ENCODE data around the gene SELE. TPM values are rescaled to one million over a fixed set of nuclear protein-coding genes. Genes with fewer than 3 reads are reported as not detected.

The SELE gene
- total and polyA plus RNA-seq, 2 of the 8 experiments (the other 6 are each of a cell fraction or from before 2014, with no cell fraction given): not detected

DNA sequence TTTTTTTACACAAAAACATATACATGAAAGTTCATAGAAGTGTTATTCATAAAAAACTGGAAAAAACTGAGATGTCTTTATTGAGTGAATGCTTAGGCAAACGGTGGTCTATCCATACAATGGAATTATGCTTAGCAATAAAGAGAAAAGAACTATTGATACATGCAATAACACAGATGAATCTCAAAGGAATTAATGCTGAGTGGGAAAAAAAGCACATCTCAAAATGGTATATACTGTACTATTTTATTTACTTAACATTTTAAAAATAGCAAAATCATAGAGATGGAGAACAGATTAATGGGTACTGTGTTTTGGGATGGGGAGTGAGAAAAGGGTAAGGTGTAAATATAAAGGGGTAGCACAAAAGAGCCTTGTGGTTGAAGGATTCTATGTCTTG, 31.0 kb upstream of the SELE start (continued):
- TF ChIP-seq SUZ12 (IDR thresholded peaks at IDR 0.05; ENCODE audit: low read length) (no peak), RXRA (IDR thresholded peaks at IDR 0.05; ENCODE audit: insufficient read depth, low read depth, low read length) (no peak), TAF1 (IDR thresholded peaks at IDR 0.05; ENCODE audit: low read depth, low read length) (no peak)
